GM18505 (cell line): ENCODE results near the gene SCRN3.
"Not testable (repeated sequence)": the region's sequence is repeated elsewhere in the genome, so short reads cannot be mapped to it uniquely, and the experiment has no call there.

ENCODE experiments used
- ATAC-seq: cut with Tn5 transposase; IDR thresholded peaks from one replicate; pipeline ENCODE4 v1.9.1; 2021; ENCODE audit not compliant: unreplicated experiment
- POLR2A ChIP-seq: IDR thresholded peaks from 4 replicates; pipeline ENCODE4 v1.6.1; 2011; ENCODE audit warnings: borderline replicate concordance; ENCODE audit not compliant: insufficient read depth, insufficient read length; ENCODE audit errors: extremely low read depth

Gene SCRN3

GRCh38 chr2:174389542-174389941, 6.0 kb upstream of the SCRN3 start:
- ATAC-seq: no peak
- no peak for TF ChIP-seq POLR2A

DNA sequence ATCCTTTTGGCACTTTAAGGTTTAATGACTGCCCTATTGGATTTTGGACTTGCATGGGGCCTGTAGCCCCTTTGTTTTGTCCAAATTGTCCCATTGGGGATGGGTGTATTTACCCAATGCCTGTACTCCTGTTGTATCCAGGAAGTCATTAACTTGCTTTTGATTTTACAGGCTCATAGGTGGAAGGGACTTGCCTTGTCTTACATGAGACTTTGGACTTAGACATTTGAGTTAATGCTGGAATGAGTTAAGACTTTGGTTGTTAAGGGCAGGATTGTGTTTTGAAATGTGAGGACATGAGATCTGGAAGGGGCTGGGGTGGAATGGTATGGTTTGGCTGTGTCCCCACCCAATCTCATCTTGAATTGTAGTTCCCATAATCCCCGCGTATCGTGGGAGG, 5.2 kb upstream of the SCRN3 start:
- not testable (repeated sequence) for ATAC-seq

DNA sequence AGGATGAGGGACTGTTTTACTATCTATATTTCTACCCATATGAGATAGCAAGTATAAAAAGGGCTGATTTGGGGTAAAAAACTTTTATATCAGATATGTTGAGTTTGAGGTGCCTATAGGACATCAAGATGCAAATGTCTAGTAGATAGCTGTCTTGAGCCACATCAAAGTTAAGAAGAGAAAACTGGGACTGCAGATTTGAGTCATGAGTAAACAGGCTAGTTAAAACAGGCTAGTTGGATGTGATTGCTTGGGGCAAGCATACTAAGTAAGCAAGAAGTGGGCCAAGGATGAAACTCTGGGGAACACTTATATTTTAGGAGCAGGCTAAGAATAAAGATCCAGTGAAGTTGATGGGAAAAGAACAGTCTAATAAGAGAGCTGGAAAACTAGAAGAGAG, 2.8 kb upstream of the SCRN3 start:
- no peak for TF ChIP-seq POLR2A
- ATAC-seq: no peak

DNA sequence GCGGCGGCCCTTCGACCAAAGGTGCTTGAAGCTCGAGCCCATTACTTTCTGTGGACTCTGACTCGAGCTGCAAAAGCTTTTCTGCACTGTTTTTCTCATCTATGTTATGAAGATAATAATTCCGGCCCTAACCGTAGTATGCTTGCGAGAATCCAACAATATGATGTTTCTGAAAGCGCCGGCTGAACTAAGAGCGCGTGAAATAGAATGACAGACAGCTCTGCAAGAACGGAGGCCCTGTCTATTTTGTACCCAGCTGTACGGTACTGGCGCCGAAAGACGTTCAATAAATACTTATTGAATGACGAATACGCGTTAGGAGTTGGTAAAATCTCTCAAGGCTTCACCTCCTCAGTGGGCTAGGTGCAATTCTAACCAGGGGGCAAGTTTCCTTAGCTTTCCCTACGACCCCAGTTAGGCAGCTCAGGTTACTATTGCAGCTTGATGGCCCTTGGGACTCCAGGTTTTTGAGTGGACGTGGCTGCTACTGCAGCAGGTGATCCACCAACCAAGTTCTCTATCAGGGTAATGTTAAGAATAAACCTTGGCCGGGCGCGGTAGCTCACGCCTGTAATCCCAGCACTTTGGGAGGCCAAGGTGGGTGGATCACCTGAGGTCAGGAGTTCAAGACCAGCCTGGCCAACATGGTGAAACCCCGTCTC, 570 bp downstream of the SCRN3 start:
- TF ChIP-seq POLR2A: no peak
- peak; percentile 22 for ATAC-seq

- ATAC-seq: no peak
- no peak for TF ChIP-seq POLR2A
These were observed 2.2 kb downstream of the SCRN3 start for GRCh38 chr2:174397773-174398172.

- no peak for ATAC-seq
- no peak for TF ChIP-seq POLR2A
These were observed 3.6 kb downstream of the SCRN3 start for GRCh38 chr2:174399171-174399570.

GRCh38 chr2:174400853-174401252, 5.3 kb downstream of the SCRN3 start:
- TF ChIP-seq POLR2A: no peak
- no peak for ATAC-seq

- TF ChIP-seq POLR2A: no peak
- ATAC-seq: no peak
These were observed 8.1 kb downstream of the SCRN3 start for GRCh38 chr2:174403628-174404027.

DNA sequence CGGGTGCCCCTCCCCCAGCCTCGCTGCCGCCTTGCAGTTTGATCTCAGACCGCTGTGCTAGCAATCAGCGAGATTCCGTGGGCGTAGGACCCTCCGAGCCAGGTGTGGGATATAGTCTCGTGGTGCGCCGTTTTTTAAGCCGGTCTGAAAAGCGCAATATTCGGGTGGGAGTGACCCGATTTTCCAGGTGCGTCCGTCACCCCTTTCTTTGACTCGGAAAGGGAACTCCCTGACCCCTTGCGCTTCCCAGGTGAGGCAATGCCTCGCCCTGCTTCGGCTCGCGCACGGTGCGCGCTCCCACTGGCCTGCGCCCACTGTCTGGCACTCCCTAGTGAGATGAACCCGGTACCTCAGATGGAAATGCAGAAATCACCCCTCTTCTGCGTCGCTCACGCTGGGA, 14.5 kb downstream of the SCRN3 start:
- not testable (repeated sequence) for ATAC-seq

- no peak for ATAC-seq
- no peak for TF ChIP-seq POLR2A
These were observed 16.7 kb downstream of the SCRN3 start for GRCh38 chr2:174412256-174412655.

GRCh38 chr2:174428214-174428613, 32.7 kb downstream of the SCRN3 start:
- no peak for TF ChIP-seq POLR2A
- ATAC-seq: no peak

DNA sequence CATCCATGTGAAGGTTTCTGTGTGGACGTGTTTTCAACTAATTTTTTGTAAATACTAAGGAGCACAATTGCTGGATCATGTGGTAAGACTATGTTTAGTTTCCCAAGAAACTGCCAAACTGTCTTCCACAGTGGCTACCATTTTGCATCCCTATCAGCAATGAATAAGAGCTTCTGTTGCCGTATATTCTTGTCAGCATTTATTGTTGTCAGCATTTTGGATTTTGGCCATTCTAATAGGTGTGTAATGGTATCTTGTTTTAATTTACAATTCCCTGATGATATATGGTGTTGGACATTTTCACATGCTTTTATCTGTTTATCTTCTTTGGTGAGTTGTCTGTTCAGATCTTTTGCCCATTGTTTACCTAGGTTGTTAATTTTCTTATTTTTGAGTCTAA, 34.5 kb downstream of the SCRN3 start:
- TF ChIP-seq POLR2A: no peak
- ATAC-seq: no peak

DNA sequence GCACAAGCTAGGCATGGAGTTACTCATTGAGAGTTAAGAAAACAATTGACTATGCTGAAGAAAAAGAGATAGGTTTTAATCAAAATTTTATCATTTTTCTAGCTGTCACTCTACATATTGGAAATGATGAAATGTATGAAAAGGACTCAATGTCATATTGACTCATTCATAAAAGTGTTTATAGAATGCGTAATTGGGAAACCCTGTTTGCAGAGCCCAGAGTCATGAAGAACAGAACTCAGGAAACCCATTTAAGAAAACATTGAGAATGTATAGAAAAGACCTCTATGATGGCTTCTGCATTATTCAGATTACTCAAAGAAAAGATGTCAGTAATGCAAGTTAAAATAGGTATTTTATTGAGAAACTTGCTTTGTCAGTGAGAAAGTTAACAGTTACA, 36.4 kb downstream of the SCRN3 start:
- TF ChIP-seq POLR2A: no peak
- no peak for ATAC-seq

GRCh38 chr2:174436351-174436750, 40.8 kb downstream of the SCRN3 start:
- ATAC-seq: no peak

DNA sequence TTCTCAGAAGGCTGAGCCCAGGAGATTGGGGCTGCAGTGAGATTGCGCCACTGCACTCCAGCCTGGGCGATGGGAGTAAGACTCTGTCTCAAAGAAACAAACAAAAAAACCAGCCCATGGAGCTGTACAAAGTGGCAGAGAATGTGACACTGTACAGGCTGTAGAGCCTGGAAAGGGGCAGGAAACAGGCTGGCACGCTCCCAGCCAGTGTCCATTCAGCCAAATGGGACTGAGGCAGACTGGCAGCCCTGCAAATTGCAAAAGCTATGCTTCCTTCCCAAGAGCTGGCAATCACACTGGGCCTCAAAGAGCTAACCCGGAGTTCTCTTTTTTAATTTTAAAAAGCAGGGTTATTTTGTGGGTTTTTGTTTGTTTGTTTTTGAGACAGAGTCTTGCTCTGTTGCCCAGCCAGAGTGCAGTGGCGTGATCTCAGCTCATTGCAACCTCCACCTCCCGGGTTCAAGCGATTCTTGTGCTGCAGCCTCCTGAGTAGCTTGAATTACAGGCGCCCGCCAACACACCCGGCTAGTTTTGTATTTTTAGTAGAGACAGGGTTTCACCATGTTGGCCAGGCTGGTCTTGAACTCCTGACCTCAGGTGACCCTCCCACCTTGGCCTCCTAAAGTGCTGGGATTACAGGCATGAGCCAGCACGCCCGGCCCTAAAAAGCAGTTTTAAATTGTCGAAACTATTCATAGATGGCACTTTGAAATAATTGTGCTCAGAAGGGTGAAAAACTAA, 42.8 kb downstream of the SCRN3 start:
- no peak for TF ChIP-seq POLR2A
- no peak for ATAC-seq

More at GRCh38 chr2:174436351-174436750, 40.8 kb downstream of the SCRN3 start:
- TF ChIP-seq POLR2A: no peak

DNA sequence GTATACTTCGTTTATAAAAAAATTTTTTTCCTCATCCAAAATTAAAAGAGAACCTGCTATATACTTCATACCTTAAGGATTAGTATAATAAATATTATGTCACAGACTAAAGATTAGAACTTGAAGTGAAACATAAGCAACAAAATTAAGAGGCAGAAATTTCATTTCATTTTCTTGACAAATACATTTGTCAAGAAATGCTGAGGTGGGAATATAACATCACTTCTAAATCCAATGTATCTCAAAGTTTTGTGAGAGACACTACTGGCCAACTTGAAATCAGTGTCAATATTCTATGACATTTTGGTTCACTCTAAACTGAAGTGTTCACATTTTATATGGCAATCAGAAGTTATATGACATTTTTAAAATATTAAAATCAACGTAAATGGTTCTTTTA, 43.8 kb downstream of the SCRN3 start:
- TF ChIP-seq POLR2A: no peak
- no peak for ATAC-seq
